Right cardiac atrium (tissue), 5 donors: ENCODE results near the gene LPO. TPM values are rescaled to one million over a fixed set of nuclear protein-coding genes. Genes with fewer than 3 reads are reported as not detected.

Source experiments
- ATAC-seq, 2 donors: fragments of 200-7000 bp; cut with Tn5 transposase; one replicate each; pipeline versions ENCODE4 v1.8.0 to v1.9.1; 2020; ENCODE audit warnings: moderate library complexity in 2 of 2, mild to moderate bottlenecking in 1 of 2
- DNase-seq, 3 donors: peaks; one replicate each; pipeline ENCODE4 v3.0.0-alpha.2; 2020
- H3K27ac ChIP-seq: one replicate; pipeline ENCODE4 v1.5.1; 2013; ENCODE audit warnings: mild to moderate bottlenecking, low read length, control low read depth, moderate library complexity
- H3K27me3 ChIP-seq: one replicate; pipeline ENCODE4 v1.6.1; 2013; ENCODE audit not compliant: control insufficient read depth, insufficient read depth
- H3K4me1 ChIP-seq: one replicate; pipeline ENCODE4 v1.6.1; 2013; ENCODE audit warnings: low read length; ENCODE audit not compliant: control insufficient read depth, insufficient read depth
- H3K4me3 ChIP-seq: one replicate; pipeline ENCODE4 v1.5.1; 2013; ENCODE audit warnings: low read length, control low read depth
- H3K9me3 ChIP-seq: one replicate; pipeline ENCODE4 v1.6.1; 2013; ENCODE audit warnings: low read length; ENCODE audit not compliant: control insufficient read depth
- WGBS: extraction: QIAGEN DNeasy Blood & Tissue Kit; methylation state at CpG from one replicate; pipeline ENCODE4 v1.1.7; 2013; 5-methylcytosine and 5-hydroxymethylcytosine counted together
- intact Hi-C, 4 donors: fragments of 100-400 bp; cut with DNase I; formaldehyde crosslinking; loops; one replicate each; pipeline versions ENCODE4 v1.11.0 to v1.14.0; 2022 to 2023
- polyA plus RNA-seq: library from polyadenylated mRNA; stranded (reverse); fragments of 200-250 nt; gene quantifications from one replicate; pipeline ENCODE4 v1.2.3, GENCODE V29; 2013
- total RNA-seq, 4 donors: library from RNA; stranded (reverse); fragmentation: NEBNext Ultra II Directional; extraction: Animal tissue kit (Norgen Biotek cat#: 25700); gene quantifications; one replicate each; pipeline ENCODE4 v1.2.1, GENCODE V29; 2021
- donor health status: healthy with polysubstance abuse.
- donor health status: DM: no; HTN: yes; CAD: no.
- donor health status: DM: no; HTN: no; CAD: no.
- donor health status: DM: no; HTN: yes; CAD: no; lungs with severe emphysema.
- donor health status: DM: yes; HTN: yes; CAD: no.

The LPO gene
- total and polyA plus RNA-seq, 5 donors, result 0.29 TPM; not detected in 4

- no peak overlapping the region for H3K27ac ChIP-seq
- intact Hi-C loops, result no loop called here
- DNase-seq, result no peak
- ATAC-seq, result no peak
- WGBS, result 78% methylated on average over 6 of the region's 6 CpGs
- H3K4me1 ChIP-seq, result no peaks in the 10 kb centered on the region
- H3K4me3 ChIP-seq, result no peak overlapping the region
- no peaks in the 10 kb centered on the region for H3K27me3 ChIP-seq
- H3K9me3 ChIP-seq, result no peaks in the 10 kb centered on the region
Observed at GRCh38 chr17:58264407-58265103, 26.2 kb downstream of the LPO start.

GRCh38 chr17:58265271-58265670 lies 26.9 kb downstream of the LPO start:
- Histone ChIP-seq H3K27ac (no peak overlapping the region), H3K27me3 (no peaks in the 10 kb centered on the region), H3K9me3 (no peaks in the 10 kb centered on the region), H3K4me1 (no peaks in the 10 kb centered on the region), H3K4me3 (no peak overlapping the region)
- DNase-seq (no peak), ATAC-seq (no peak)
- intact Hi-C loops, result no loop called here
- 82% methylated on average over 4 of the region's 4 CpGs for WGBS

- no peak overlapping the region for H3K27ac ChIP-seq
- H3K4me1 ChIP-seq, result no peaks in the 10 kb centered on the region
- WGBS, result 87% methylated on average over 7 of the region's 7 CpGs
- H3K4me3 ChIP-seq, result no peak overlapping the region
- intact Hi-C loops, result no loop called here
- DNase-seq, result no peak
- no peak for ATAC-seq
- H3K9me3 ChIP-seq, result no peaks in the 10 kb centered on the region
- no peaks in the 10 kb centered on the region for H3K27me3 ChIP-seq
Observed at GRCh38 chr17:58265902-58266875, 27.8 kb downstream of the LPO start.

- no peak for DNase-seq
- H3K27me3 ChIP-seq, result no peaks in the 10 kb centered on the region
- H3K4me1 ChIP-seq, result no peaks in the 10 kb centered on the region
- H3K9me3 ChIP-seq, result no peaks in the 10 kb centered on the region
- no peak overlapping the region for H3K27ac ChIP-seq
- ATAC-seq, result no peak
- 73% methylated on average over 22 of the region's 22 CpGs for WGBS
- intact Hi-C loops, result no loop called here
- H3K4me3 ChIP-seq, result no peak overlapping the region
Observed at GRCh38 chr17:58267347-58268324, 29.3 kb downstream of the LPO start.

- no peaks in the 10 kb centered on the region for H3K4me1 ChIP-seq
- ATAC-seq (no peak), DNase-seq (no peak)
- WGBS, result 81% methylated on average over 12 of the region's 12 CpGs
- no peak overlapping the region for H3K4me3 ChIP-seq
- intact Hi-C loops, result no loop called here
- H3K9me3 ChIP-seq, result no peaks in the 10 kb centered on the region
- no peaks in the 10 kb centered on the region for H3K27me3 ChIP-seq
- no peak overlapping the region for H3K27ac ChIP-seq
Observed at GRCh38 chr17:58268326-58268725, 29.9 kb downstream of the LPO start.

- Histone ChIP-seq H3K27ac (no peak overlapping the region), H3K27me3 (no peaks in the 10 kb centered on the region), H3K9me3 (no peaks in the 10 kb centered on the region), H3K4me1 (no peaks in the 10 kb centered on the region), H3K4me3 (no peak overlapping the region)
- DNase-seq (no peak), ATAC-seq (no peak)
- intact Hi-C loops, result no loop called here
- WGBS, result 65% methylated on average over 6 of the region's 6 CpGs
Observed at GRCh38 chr17:58268774-58269556, 30.6 kb downstream of the LPO start.

GRCh38 chr17:58269557-58270291 lies 31.3 kb downstream of the LPO start:
- Histone ChIP-seq H3K27me3 (no peaks in the 10 kb centered on the region), H3K9me3 (no peaks in the 10 kb centered on the region), H3K27ac (no peak overlapping the region), H3K4me1 (no peaks in the 10 kb centered on the region), H3K4me3 (no peak overlapping the region)
- ATAC-seq (no peak), DNase-seq (no peak)
- intact Hi-C loops, result no loop called here
- 74% methylated on average over 9 of the region's 9 CpGs for WGBS

GRCh38 chr17:58270476-58271215 lies 32.3 kb downstream of the LPO start:
- WGBS, result 77% methylated on average over 15 of the region's 15 CpGs
- H3K4me3 ChIP-seq, result no peak overlapping the region
- H3K4me1 ChIP-seq, result no peaks in the 10 kb centered on the region
- no peaks in the 10 kb centered on the region for H3K27me3 ChIP-seq
- DNase-seq (no peak), ATAC-seq (no peak)
- H3K27ac ChIP-seq, result no peak overlapping the region
- H3K9me3 ChIP-seq, result no peaks in the 10 kb centered on the region
- intact Hi-C loops, result no loop called here

GRCh38 chr17:58271216-58271931 lies 33.0 kb downstream of the LPO start:
- Histone ChIP-seq H3K9me3 (no peaks in the 10 kb centered on the region), H3K27me3 (no peaks in the 10 kb centered on the region), H3K4me3 (no peak overlapping the region), H3K4me1 (no peaks in the 10 kb centered on the region), H3K27ac (no peak overlapping the region)
- ATAC-seq (no peak), DNase-seq (no peak)
- intact Hi-C loops, result no loop called here
- WGBS, result 88% methylated on average over 21 of the region's 21 CpGs
